H1 (cell line): Measurements from ENCODE around the gene OR2W1. TPM values are rescaled to one million over a fixed set of nuclear protein-coding genes. Genes with fewer than 3 reads are reported as not detected.

ENCODE experiments used
- CTCF ChIA-PET: fragments of 300-600 bp; sonication (Branson Sonifier 250); formaldehyde crosslinking; loops from one replicate; lab custom pipeline; 2021; ENCODE audit not compliant: partially characterized antibody; lab: Charles Lee
- POLR2A ChIA-PET: fragments of 300-600 bp; sonication (Branson Sonifier 250); formaldehyde crosslinking; loops from one replicate; lab custom pipeline; 2021; ENCODE audit warnings: inconsistent platforms; ENCODE audit not compliant: partially characterized antibody; lab: Charles Lee
- DNase-seq, 2 experiments: peaks; one replicate each; pipeline versions ENCODE4 v3.0.0 to v3.0.0-alpha.2; 2010 to 2022; ENCODE audit warnings: low spot score in 2 of 2, low read depth in 1 of 2, mixed read lengths in 1 of 2
- FAIRE-seq: peaks from 2 replicates; lab custom pipeline; 2011; peaks lifted over from hg19 to GRCh38; lab: Jason Lieb, UNC
- H2AFZ ChIP-seq: 2 replicates; pipeline ENCODE4 v1.8.1; 2012; ENCODE audit warnings: low read length, inconsistent platforms
- H2AK5ac ChIP-seq: 2 replicates; pipeline ENCODE4 v1.6.1; 2013; ENCODE audit warnings: low read depth, low read length
- H2BK120ac ChIP-seq: replicated peaks from 2 replicates; pipeline ENCODE3; 2013; ENCODE audit warnings: low read depth, low read length, inconsistent platforms
- H2BK12ac ChIP-seq: 2 replicates; pipeline ENCODE4 v1.6.1; 2013; ENCODE audit warnings: low read depth, low read length
- H2BK15ac ChIP-seq: 2 replicates; pipeline ENCODE4 v1.6.1; 2013; ENCODE audit warnings: low read length
- H2BK20ac ChIP-seq: 2 replicates; pipeline ENCODE4 v1.6.1; 2013; ENCODE audit warnings: low read length
- H2BK5ac ChIP-seq: 2 replicates; pipeline ENCODE4 v1.6.1; 2013; ENCODE audit warnings: low read depth, low read length
- H3K14ac ChIP-seq: 2 replicates; pipeline ENCODE4 v1.6.1; 2013; ENCODE audit warnings: inconsistent platforms; ENCODE audit not compliant: insufficient read length
- H3K18ac ChIP-seq: 2 replicates; pipeline ENCODE4 v1.6.1; 2013; ENCODE audit warnings: low read length; ENCODE audit errors: extremely low read depth
- H3K23ac ChIP-seq: 2 replicates; pipeline ENCODE4 v1.6.1; 2013; ENCODE audit warnings: inconsistent platforms; ENCODE audit not compliant: insufficient read length
- H3K23me2 ChIP-seq: 2 replicates; pipeline ENCODE4 v1.6.1; 2013; ENCODE audit warnings: low read depth, low read length
- H3K27ac ChIP-seq: 2 replicates; pipeline ENCODE4 v1.6.1; 2011; ENCODE audit warnings: low read depth, low read length, inconsistent platforms
- H3K27me3 ChIP-seq, 4 experiments: replicated peaks in 1 of 4; 1 replicate in 1 of 4; 2 replicates in 3 of 4; pipeline versions ENCODE4 v1.6.1 to v1.8.1; 2011 to 2013; ENCODE audit warnings: low read length in 3 of 4, mild to moderate bottlenecking in 3 of 4, inconsistent platforms in 2 of 4, mixed read lengths in 2 of 4, moderate library complexity in 1 of 4; ENCODE audit not compliant: control insufficient read depth in 3 of 4, insufficient read depth in 3 of 4; ENCODE audit errors: extremely low read depth in 1 of 4
- H3K36me3 ChIP-seq, 4 experiments: 2 replicates each; pipeline versions ENCODE4 v1.6.1 to v1.8.1; 2011 to 2013; ENCODE audit warnings: mild to moderate bottlenecking in 4 of 4, low read length in 3 of 4, moderate library complexity in 2 of 4, control low read depth in 1 of 4, inconsistent platforms in 1 of 4; ENCODE audit not compliant: insufficient read depth in 4 of 4, control insufficient read depth in 2 of 4
- H3K4ac ChIP-seq: replicated peaks from 2 replicates; pipeline ENCODE3; 2013; ENCODE audit warnings: low read length, low read depth, mixed read lengths, inconsistent platforms; ENCODE audit not compliant: insufficient read length
- H3K4me1 ChIP-seq, 4 experiments: replicated peaks in 1 of 4; 1 replicate in 1 of 4; 2 replicates in 3 of 4; pipeline versions ENCODE4 v1.6.1 to v1.8.1; 2011 to 2013; ENCODE audit warnings: low read length in 3 of 4, inconsistent platforms in 2 of 4, mixed read lengths in 1 of 4; ENCODE audit not compliant: insufficient read depth in 4 of 4, control insufficient read depth in 3 of 4
- H3K4me2 ChIP-seq, 2 experiments: 2 replicates each; pipeline versions ENCODE4 v1.6.1 to v1.8.1; 2011 to 2013; ENCODE audit warnings: low read depth in 2 of 2, low read length in 2 of 2, control low read depth in 1 of 2, inconsistent platforms in 1 of 2, mild to moderate bottlenecking in 1 of 2; ENCODE audit not compliant: insufficient read depth in 1 of 2
- H3K4me3 ChIP-seq, 4 experiments: fragments of 200-600, 300-600 bp in 1 of 4; sonication (generic), shearing (Covaris generic), sonication (Bioruptor Twin) in 1 of 4; 2 replicates each; pipeline versions ENCODE4 v1.5.1 to v1.8.1; 2011 to 2016; ENCODE audit warnings: low read length in 4 of 4, low read depth in 3 of 4, control low read depth in 2 of 4, inconsistent platforms in 2 of 4, mild to moderate bottlenecking in 2 of 4, mixed read lengths in 1 of 4, moderate library complexity in 1 of 4; ENCODE audit not compliant: insufficient read depth in 2 of 4; ENCODE audit errors: extremely low read depth in 1 of 4
- H3K56ac ChIP-seq: replicated peaks from 2 replicates; pipeline ENCODE3; 2013; ENCODE audit warnings: low read depth, mild to moderate bottlenecking, mixed read lengths, low read length, inconsistent platforms; ENCODE audit not compliant: insufficient read length
- H3K79me1 ChIP-seq: 2 replicates; pipeline ENCODE4 v1.6.1; 2013; ENCODE audit warnings: low read depth, low read length, control low read depth
- H3K79me2 ChIP-seq, 2 experiments: 2 replicates each; pipeline versions ENCODE4 v1.6.1 to v1.8.1; 2012 to 2013; ENCODE audit warnings: low read length in 2 of 2, mild to moderate bottlenecking in 2 of 2, inconsistent platforms in 1 of 2; ENCODE audit not compliant: insufficient read depth in 2 of 2, control insufficient read depth in 1 of 2
- H3K9ac ChIP-seq, 4 experiments: replicated peaks in 1 of 4; 1 replicate in 1 of 4; 2 replicates in 3 of 4; pipeline versions ENCODE4 v1.6.1 to v1.8.1; 2011 to 2013; ENCODE audit warnings: low read depth in 3 of 4, low read length in 3 of 4, control low read depth in 2 of 4, mild to moderate bottlenecking in 2 of 4, moderate library complexity in 2 of 4, inconsistent platforms in 1 of 4; ENCODE audit errors: extremely low read depth in 1 of 4
- H3K9me3 ChIP-seq, 2 experiments: 2 replicates each; pipeline versions ENCODE4 v1.6.1 to v1.8.1; 2012 to 2013; ENCODE audit warnings: mild to moderate bottlenecking in 2 of 2, moderate library complexity in 2 of 2, control low read depth in 1 of 2, inconsistent platforms in 1 of 2, low read depth in 1 of 2, low read length in 1 of 2, mixed read lengths in 1 of 2; ENCODE audit not compliant: insufficient read depth in 2 of 2
- H4K20me1 ChIP-seq, 2 experiments: replicated peaks in 1 of 2; 2 replicates each; pipeline versions ENCODE3 to v1.8.1; 2011 to 2013; ENCODE audit warnings: inconsistent platforms in 2 of 2, low read length in 2 of 2, mild to moderate bottlenecking in 1 of 2; ENCODE audit not compliant: insufficient read depth in 2 of 2, control insufficient read depth in 1 of 2
- H4K5ac ChIP-seq: 2 replicates; pipeline ENCODE4 v1.6.1; 2013; ENCODE audit warnings: low read length, low read depth, mixed read lengths, inconsistent platforms; ENCODE audit not compliant: insufficient read length
- H4K8ac ChIP-seq: 2 replicates; pipeline ENCODE4 v1.8.0; 2013; ENCODE audit warnings: mild to moderate bottlenecking, moderate library complexity, low read length, inconsistent platforms; ENCODE audit not compliant: insufficient read depth; ENCODE audit errors: extremely low read depth
- H4K91ac ChIP-seq: replicated peaks from 2 replicates; pipeline ENCODE3; 2013; ENCODE audit warnings: low read length, mixed read lengths, inconsistent platforms; ENCODE audit not compliant: insufficient read length
- ASH2L ChIP-seq: fragments of 200-600, 300-600 bp; sonication (generic); IDR thresholded peaks from one replicate; pipeline ENCODE4 v1.7.1; 2017; ENCODE audit warnings: low read length
- MAFK ChIP-seq: IDR thresholded peaks from 2 replicates; pipeline ENCODE4 v1.6.1; 2012; ENCODE audit warnings: low read depth, mild to moderate bottlenecking, improper control_type of control experiment, low read length
- SP1 ChIP-seq: IDR thresholded peaks from 2 replicates; pipeline ENCODE4 v1.6.1; 2011; ENCODE audit warnings: low read depth, low read length
- WGBS, 2 experiments: shearing (Covaris generic) in 1 of 2; methylation state at CpG; one replicate each; pipeline versions ENCODE4 v1.1.6 to v1.1.7; 2013 to 2015; ENCODE audit warnings: low lambda C conversion rate in 2 of 2, mixed read lengths in 2 of 2, inconsistent platforms in 1 of 2, low coverage in 1 of 2, missing lambda C conversion rate in 1 of 2; ENCODE audit not compliant: insufficient replicate concordance in 2 of 2, insufficient coverage in 1 of 2, insufficient read length in 1 of 2; ENCODE audit errors: extremely low coverage in 1 of 2, missing lambda C conversion rate in 1 of 2; 5-methylcytosine and 5-hydroxymethylcytosine counted together
- polyA plus RNA-seq, 7 experiments: library from polyadenylated mRNA; depleted of rRNA in 3 of 7; stranded (reverse) in 5 of 7; unstranded in 2 of 7; fragments of >200 nt in 5 of 7; fragments of 200-250 nt in 2 of 7; gene quantifications; 1 replicate in 5 of 7; 2 replicates in 1 of 7; 4 replicates in 1 of 7; pipeline versions ENCODE4 v1.2.1 to v1.2.3, GENCODE V29; 2011 to 2013; ENCODE audit warnings: missing spikeins in 2 of 7, mixed read lengths in 2 of 7
- total RNA-seq: library from RNA; stranded (reverse); fragmentation: NEBNext Ultra II Directional; extraction: Animal tissue kit (Norgen Biotek cat#: 25700); gene quantifications from 2 replicates; pipeline ENCODE4 v1.2.1, GENCODE V29; 2021

Gene OR2W1
- total and polyA plus RNA-seq, 2 of the 8 experiments (the other 6 are each of a cell fraction or from before 2014, with no cell fraction given) = not detected

DNA sequence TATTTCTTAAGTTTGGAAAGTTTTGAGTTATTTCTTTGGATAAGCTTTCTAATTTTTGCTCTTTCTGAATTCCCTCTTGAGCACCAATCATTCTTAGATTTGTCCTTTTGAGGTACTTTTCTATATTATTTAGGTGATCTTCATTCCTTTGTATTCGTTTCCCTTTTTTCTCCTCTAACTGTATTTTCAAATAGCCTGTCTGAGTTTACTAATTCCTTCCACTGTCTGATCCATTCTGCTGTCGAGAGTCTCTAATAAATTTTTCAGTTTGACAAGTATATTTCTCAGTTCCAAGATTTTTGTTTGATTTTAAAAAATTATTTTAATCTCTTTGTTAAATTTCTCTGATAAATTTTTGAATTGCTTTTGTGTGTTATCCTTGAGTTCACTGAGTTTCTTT lies 23.5 kb downstream of the OR2W1 start:
- FAIRE-seq = no peak
- WGBS, 2 experiments = 79% methylated on average over 2 of the region's 2 CpGs; no CpG with 5 or more reads in 1 of the 2 experiments
- TF ChIP-seq SP1 = no peak
- TF ChIP-seq ASH2L = no peak
- no peak for TF ChIP-seq MAFK

More for the DNA sequence above, 23.5 kb downstream of the OR2W1 start:
- no peak overlapping the region for H2BK120ac ChIP-seq
- no peak overlapping the region for H3K4me3 ChIP-seq
- no peak overlapping the region for H3K4ac ChIP-seq
- H3K56ac ChIP-seq = no peak overlapping the region
- no peaks in the 10 kb centered on the region for H3K79me1 ChIP-seq
- H3K23me2 ChIP-seq = peaks cover 3% of the 10 kb centered on the region; the same call in 1 of the 2 replicates
- POLR2A ChIA-PET = interaction anchor here (0.7 kb wide), 1 partner anchor 155 kb away, joined by 3 read pairs; no protein-coding TSS in a partner anchor
- CTCF ChIA-PET = interaction anchor here (0.7 kb wide), 1 partner anchor 96 kb away, joined by 3 read pairs; no protein-coding TSS in a partner anchor
- H3K18ac ChIP-seq = no peak overlapping the region
- H3K4me2 ChIP-seq = no peak overlapping the region
- no peaks in the 10 kb centered on the region for H3K36me3 ChIP-seq
- H2BK15ac ChIP-seq = no peak overlapping the region
- no peaks in the 10 kb centered on the region for H3K4me1 ChIP-seq
- H3K27ac ChIP-seq = no peak overlapping the region
- H3K27me3 ChIP-seq = peaks cover 0 to 2% (median 0%) of the 10 kb centered on the region in 4 experiments; a peak in 3 of 7 replicates
- H4K5ac ChIP-seq = no peak overlapping the region
- H2BK5ac ChIP-seq = no peak overlapping the region
- no peak overlapping the region for H3K14ac ChIP-seq
- H2BK20ac ChIP-seq = no peak overlapping the region
- H2BK12ac ChIP-seq = no peak overlapping the region
- H3K9ac ChIP-seq = no peak overlapping the region
- no peak overlapping the region for H2AK5ac ChIP-seq
- no peak overlapping the region for H2AFZ ChIP-seq
- no peaks in the 10 kb centered on the region for H3K79me2 ChIP-seq
- H3K9me3 ChIP-seq = no peaks in the 10 kb centered on the region
- no peaks in the 10 kb centered on the region for H4K20me1 ChIP-seq
- no peak for DNase-seq
- H3K23ac ChIP-seq = no peak overlapping the region
- no peak overlapping the region for H4K91ac ChIP-seq
- H4K8ac ChIP-seq = no peak overlapping the region
